ENCODE data around the gene FDX2.
"Not testable (repeated sequence)": the region's sequence is repeated elsewhere in the genome, so short reads cannot be mapped to it uniquely, and the experiment has no call there.

FDX2 gene

DNA sequence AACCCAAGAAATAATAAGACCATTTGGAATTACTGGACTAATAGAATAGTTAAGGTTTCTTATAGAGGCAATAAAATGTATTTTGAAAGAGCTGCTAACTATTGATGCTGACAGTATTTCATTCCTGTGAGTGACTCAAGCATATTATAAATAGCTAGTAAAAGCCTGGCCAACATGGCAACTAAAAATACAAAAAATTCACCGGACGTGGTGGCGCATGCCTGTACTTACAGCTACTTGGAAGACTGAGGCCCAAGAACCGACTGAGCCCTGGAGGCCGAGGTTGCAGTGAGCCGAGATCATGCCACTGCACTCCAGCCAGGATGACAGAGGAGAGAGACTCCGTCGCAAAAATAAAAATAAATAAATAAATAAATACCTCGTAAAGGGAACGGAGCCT is 29.0 kb upstream of the FDX2 start:
- H3K36me3 Mint-ChIP-seq (ENCODE audit: low read depth) = no peaks in the 10 kb centered on the region
- no peaks in the 10 kb centered on the region for H3K27me3 Mint-ChIP-seq (ENCODE audit: low read depth)
- TF ChIP-seq, protein P1, sequence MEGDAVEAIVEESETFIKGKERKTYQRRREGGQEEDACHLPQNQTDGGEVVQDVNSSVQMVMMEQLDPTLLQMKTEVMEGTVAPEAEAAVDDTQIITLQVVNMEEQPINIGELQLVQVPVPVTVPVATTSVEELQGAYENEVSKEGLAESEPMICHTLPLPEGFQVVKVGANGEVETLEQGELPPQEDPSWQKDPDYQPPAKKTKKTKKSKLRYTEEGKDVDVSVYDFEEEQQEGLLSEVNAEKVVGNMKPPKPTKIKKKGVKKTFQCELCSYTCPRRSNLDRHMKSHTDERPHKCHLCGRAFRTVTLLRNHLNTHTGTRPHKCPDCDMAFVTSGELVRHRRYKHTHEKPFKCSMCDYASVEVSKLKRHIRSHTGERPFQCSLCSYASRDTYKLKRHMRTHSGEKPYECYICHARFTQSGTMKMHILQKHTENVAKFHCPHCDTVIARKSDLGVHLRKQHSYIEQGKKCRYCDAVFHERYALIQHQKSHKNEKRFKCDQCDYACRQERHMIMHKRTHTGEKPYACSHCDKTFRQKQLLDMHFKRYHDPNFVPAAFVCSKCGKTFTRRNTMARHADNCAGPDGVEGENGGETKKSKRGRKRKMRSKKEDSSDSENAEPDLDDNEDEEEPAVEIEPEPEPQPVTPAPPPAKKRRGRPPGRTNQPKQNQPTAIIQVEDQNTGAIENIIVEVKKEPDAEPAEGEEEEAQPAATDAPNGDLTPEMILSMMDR (IDR thresholded peaks at IDR 0.05; ENCODE audit: unreplicated experiment in 3 of 3) = no peak
- H3K4me1 Mint-ChIP-seq = no peaks in the 10 kb centered on the region
- H3K4me3 Mint-ChIP-seq = no peak overlapping the region
- H3K27ac Mint-ChIP-seq = no peak overlapping the region
- H3K9me3 Mint-ChIP-seq = no peaks in the 10 kb centered on the region

DNA sequence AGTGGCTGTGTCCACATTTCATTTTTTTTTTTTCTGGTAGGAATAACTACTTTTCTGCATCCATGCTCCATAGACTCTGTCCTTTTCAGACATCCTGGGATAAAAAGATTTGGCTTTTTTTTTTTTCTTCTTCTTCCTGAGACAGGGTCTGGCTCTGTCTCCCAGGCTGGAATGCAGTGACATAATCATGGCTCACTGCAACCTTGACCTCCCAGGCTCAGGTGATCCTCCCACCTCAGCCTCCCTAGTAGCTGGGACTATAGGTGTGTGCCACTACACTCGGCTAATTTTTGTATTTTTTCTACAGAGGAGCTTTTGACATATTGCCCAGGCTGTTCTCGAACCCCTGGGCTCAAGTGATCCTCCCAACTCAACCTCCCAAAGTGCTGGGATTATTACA is 27.7 kb upstream of the FDX2 start:
- Mint-ChIP-seq H3K9me3 (no peaks in the 10 kb centered on the region), H3K36me3 (ENCODE audit: low read depth) (no peaks in the 10 kb centered on the region), H3K4me1 (no peaks in the 10 kb centered on the region), H3K27me3 (ENCODE audit: low read depth) (peaks cover 5% of the 10 kb centered on the region), H3K4me3 (no peak overlapping the region), H3K27ac (no peak overlapping the region)
- TF ChIP-seq, protein P1 (IDR thresholded peaks at IDR 0.05; ENCODE audit: unreplicated experiment in 3 of 3) = no peak

DNA sequence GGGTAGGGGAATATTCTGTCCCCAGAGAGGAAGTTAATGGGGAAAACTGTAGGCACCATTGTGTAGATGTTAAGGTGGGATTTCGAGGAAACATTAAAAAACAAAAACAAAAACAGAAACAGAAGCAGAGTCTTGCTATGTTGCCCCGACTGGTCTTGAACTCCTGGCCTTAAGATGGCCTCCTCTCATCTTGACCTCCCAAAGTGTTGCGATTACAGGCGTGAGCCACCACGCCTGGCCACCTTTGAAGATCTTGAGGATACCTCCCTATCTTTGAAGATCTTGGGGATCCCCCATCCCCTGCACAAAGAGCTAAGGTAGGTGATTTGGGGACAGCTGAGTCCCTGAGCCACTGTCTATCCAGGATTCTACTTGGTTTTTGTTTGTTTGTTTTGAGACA is 24.2 kb upstream of the FDX2 start:
- Mint-ChIP-seq H3K27me3 (ENCODE audit: low read depth) (peaks cover 8% of the 10 kb centered on the region), H3K36me3 (ENCODE audit: low read depth) (no peaks in the 10 kb centered on the region), H3K27ac (no peak overlapping the region), H3K4me3 (no peak overlapping the region), H3K4me1 (peaks cover under 1% of the 10 kb centered on the region), H3K9me3 (no peaks in the 10 kb centered on the region)
- TF ChIP-seq, protein P1 (IDR thresholded peaks at IDR 0.05; ENCODE audit: unreplicated experiment in 3 of 3) = no peak

DNA sequence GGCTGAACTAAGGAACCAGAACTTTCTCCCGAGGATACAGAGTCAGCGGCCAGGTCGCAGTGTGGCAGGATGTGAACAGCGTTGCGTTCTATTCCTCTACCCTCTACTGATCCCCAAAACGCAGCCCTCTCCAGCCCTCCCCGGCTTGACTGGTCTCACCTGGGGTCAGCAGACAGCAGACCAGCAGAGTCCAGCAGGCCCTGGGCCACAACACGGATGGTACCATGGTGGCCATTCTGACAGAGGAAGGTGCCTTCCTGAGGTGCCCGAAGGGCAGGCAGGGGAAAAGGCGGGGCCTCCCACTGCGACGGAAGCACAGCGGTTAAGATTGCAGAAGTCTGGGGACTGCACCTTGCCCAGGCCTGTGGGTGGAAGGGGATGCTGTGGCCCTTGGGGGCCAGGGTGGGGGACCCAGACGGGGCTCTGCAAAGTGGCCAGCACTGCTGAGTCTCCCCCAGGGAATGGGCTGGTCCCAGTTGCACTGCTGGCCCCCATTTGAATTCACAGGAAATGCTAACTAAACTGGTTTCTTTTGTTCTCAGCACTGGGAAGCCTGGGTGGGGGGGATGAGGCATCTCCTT is 23.7 kb upstream of the FDX2 start, which contains the start of gene ICAM3:
ICAM3 (minus strand) TSS at position 245 of the 581 bp plus-strand sequence; CDS start at position 235, 10 bp downstream.
- no peak within 1 kb of the TSS for H3K4me3 Mint-ChIP-seq
- H3K36me3 Mint-ChIP-seq (ENCODE audit: low read depth) = no peaks in the 10 kb centered on the region
- peaks cover 8% of the 10 kb centered on the region for H3K27me3 Mint-ChIP-seq (ENCODE audit: low read depth)
- TF ChIP-seq, protein P1 (IDR thresholded peaks at IDR 0.05; ENCODE audit: unreplicated experiment in 3 of 3) = no peak
- no peaks in the 10 kb centered on the region for H3K9me3 Mint-ChIP-seq
- H3K4me1 Mint-ChIP-seq = peaks cover 5% of the 10 kb centered on the region
- no peak within 1 kb of the TSS for H3K27ac Mint-ChIP-seq

DNA sequence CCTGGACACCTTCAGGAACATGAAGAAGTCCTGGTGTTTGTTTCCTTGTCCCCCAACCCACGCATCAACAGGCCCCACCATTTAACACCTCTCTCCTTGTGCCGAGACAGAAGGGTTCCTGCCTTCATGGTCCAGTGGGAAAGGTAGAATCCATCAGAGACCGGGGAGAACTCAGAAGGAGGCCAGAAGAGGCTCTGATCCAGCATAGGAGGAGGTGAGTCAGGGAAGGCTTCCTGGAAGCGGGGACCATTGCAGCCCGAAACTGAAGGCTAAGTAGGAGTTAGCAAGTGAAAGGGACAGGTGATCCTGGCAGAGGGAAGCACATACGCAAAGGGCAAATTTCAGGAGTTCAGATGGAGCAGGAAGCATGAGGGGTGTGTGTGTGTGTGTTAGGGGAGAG is 23.1 kb upstream of the FDX2 start:
- TF ChIP-seq, protein P1 (IDR thresholded peaks at IDR 0.05; ENCODE audit: unreplicated experiment in 3 of 3) = no peak
- H3K4me3 Mint-ChIP-seq = no peak overlapping the region
- no peak overlapping the region for H3K27ac Mint-ChIP-seq
- H3K27me3 Mint-ChIP-seq (ENCODE audit: low read depth) = peaks cover 8% of the 10 kb centered on the region
- peaks cover 10% of the 10 kb centered on the region for H3K4me1 Mint-ChIP-seq
- no peaks in the 10 kb centered on the region for H3K9me3 Mint-ChIP-seq
- H3K36me3 Mint-ChIP-seq (ENCODE audit: low read depth) = no peaks in the 10 kb centered on the region

DNA sequence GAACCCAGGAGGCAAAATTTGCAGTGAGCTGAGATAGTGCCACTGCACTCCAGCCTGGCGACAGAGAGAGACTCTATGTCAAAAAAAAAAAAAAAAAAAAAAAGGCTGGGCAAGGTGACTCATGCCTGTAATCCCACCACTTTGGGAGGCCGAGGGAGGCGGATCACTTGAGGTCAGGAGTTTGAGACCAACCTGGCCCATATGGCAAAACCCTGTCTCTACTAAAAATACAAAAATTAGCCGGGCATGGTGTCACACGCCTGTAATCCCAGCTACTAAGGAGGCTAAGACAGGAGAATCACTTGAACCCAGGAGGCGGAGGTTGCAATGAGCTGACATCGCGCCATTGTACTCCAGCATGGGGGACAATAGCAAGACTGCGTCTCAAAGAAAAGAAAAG is 20.9 kb upstream of the FDX2 start:
- H3K9me3 Mint-ChIP-seq; H3K36me3 Mint-ChIP-seq (ENCODE audit: low read depth); H3K4me3 Mint-ChIP-seq; H3K27ac Mint-ChIP-seq; H3K27me3 Mint-ChIP-seq (ENCODE audit: low read depth): not testable (repeated sequence)
- peaks cover 25% of the 10 kb centered on the region for H3K4me1 Mint-ChIP-seq
